Upper lobe of left lung (tissue), 4 donors: ENCODE measurements around the gene B3GNT5.

Experiments
- CTCF ChIP-seq, 6 experiments: fragments of 450-650 bp in 4 of 6; fragments of 200-600 bp in 2 of 6; sonication (generic) in 2 of 6; IDR thresholded peaks; one replicate each; pipeline ENCODE4 v1.5.1; 2016 to 2019; ENCODE audit warnings: antibody characterized with exemption in 6 of 6
- EP300 ChIP-seq, 4 donors: sonication (generic); formaldehyde crosslinking; IDR thresholded peaks; one replicate each; pipeline ENCODE4 v1.5.1; 2017; ENCODE audit warnings: antibody characterized with exemption in 4 of 4, control low read depth in 2 of 4
- POLR2A ChIP-seq, 4 donors: fragments of 450-650 bp; IDR thresholded peaks; one replicate each; pipeline ENCODE4 v1.5.1; 2016 to 2017; ENCODE audit warnings: antibody characterized with exemption in 4 of 4, mild to moderate bottlenecking in 2 of 4
- POLR2AphosphoS5 ChIP-seq, 2 donors: sonication (generic); formaldehyde crosslinking; IDR thresholded peaks; one replicate each; pipeline ENCODE4 v1.5.1; 2017; ENCODE audit warnings: antibody characterized with exemption in 2 of 2

GRCh38 chr3:183283886-183284285 is 30.8 kb downstream of the B3GNT5 start:
- no peak for TF ChIP-seq CTCF (IDR thresholded peaks at IDR 0.05)
- TF ChIP-seq POLR2AphosphoS5 (IDR thresholded peaks at IDR 0.05) = no peak
- no peak for TF ChIP-seq POLR2A (IDR thresholded peaks at IDR 0.05)
- TF ChIP-seq EP300 (IDR thresholded peaks at IDR 0.05) = no peak
